Vein endothelial cell (primary cell): Measurements from ENCODE around the gene UBE4B. TPM values are rescaled to one million over a fixed set of nuclear protein-coding genes. Genes with fewer than 3 reads are reported as not detected.

Experiments used
- small RNA-seq: library from RNA; depleted of rRNA; stranded (forward); fragments of <200 nt; gene quantifications from one replicate; pipeline ENCODE3, GENCODE V24; 2012
- total RNA-seq: library from RNA; depleted of rRNA; stranded (reverse); fragments of >200 nt; gene quantifications from 2 replicates; pipeline ENCODE4 v1.2.3, GENCODE V29; 2012

Gene UBE4B
- 49.5 and 49.6 TPM in 2 replicates for total RNA-seq

GRCh38 chr1:10032590-10033358 lies at the start of gene UBE4B:
Gene UBE4B, plus strand, starts transcription at chr1:10032958. Its CDS starts 713 bp downstream, at chr1:10033671.

GRCh38 chr1:9996624-9997582 lies 35.9 kb upstream of the UBE4B start, which contains the start of gene RBP7:
Gene RBP7, plus strand, starts transcription at chr1:9997228. Its CDS starts 31 bp downstream, at chr1:9997259.

DNA sequence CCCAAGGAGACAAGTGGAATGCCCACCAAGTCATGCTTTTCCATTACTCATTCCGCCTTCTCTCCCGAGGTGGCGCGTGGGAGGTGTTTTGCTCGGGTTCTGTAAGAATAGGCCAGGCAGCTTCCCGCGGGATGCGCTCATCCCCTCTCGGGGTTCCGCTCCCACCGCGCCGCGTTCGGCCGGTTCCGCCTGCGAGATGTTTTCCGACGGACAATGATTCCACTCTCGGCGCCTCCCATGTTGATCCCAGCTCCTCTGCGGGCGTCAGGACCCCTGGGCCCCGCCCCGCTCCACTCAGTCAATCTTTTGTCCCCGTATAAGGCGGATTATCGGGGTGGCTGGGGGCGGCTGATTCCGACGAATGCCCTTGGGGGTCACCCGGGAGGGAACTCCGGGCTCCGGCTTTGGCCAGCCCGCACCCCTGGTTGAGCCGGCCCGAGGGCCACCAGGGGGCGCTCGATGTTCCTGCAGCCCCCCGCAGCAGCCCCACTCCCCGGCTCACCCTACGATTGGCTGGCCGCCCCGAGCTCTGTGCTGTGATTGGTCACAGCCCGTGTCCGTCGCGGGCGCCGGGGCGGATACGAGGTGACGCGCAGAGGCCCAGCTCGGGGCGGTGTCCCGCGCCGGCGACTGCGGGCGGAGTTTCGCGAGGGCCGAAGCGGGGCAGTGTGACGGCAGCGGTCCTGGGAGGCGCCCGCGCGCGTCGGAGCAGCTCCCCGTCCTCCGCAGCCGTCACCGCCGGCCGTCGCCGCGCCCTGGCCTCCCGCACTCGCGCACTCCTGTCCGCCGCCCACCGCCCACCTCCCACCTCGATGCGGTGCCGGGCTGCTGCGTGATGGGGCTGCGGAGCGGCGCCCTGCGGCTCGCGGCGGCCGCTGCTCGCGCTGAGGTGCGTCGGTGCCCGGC lies 177.4 kb downstream of the UBE4B start, which contains the start of gene KIF1B:
Gene KIF1B, plus strand, starts transcription at position 666 of the 906 bp plus-strand sequence. CDS start 21,759 bp downstream, outside the sequence.

Small RNA genes within 50 kb of the gene (small RNA-seq; reads per million reads assigned to genes)
- gene MIR1273D, result not detected
- gene RNU6-828P, result not detected

Other genes starting within 250 kb of the UBE4B start
- 84.9 and 92.4 TPM in 2 replicates for gene CLSTN1, start 209.0 kb upstream of the UBE4B start, total RNA-seq
- gene CTNNBIP1, start 122.7 kb upstream of the UBE4B start, total RNA-seq, result 42.5 and 49.5 TPM in 2 replicates
- gene LZIC, start 89.6 kb upstream of the UBE4B start, total RNA-seq, result 25.5 and 33.0 TPM in 2 replicates
- gene NMNAT1, start 89.5 kb upstream of the UBE4B start, total RNA-seq, result 8.5 and 12.7 TPM in 2 replicates
- gene RBP7, start 35.7 kb upstream of the UBE4B start, total RNA-seq, result not detected in 2 replicates
- gene KIF1B, start 177.6 kb downstream of the UBE4B start, total RNA-seq, result 31.0 and 44.1 TPM in 2 replicates